Fibroblast of villous mesenchyme (primary cell): ENCODE measurements around the gene CACNA1C. TPM values are rescaled to one million over a fixed set of nuclear protein-coding genes. Genes with fewer than 3 reads are reported as not detected.
"Not testable (repeated sequence)": the region's sequence is repeated elsewhere in the genome, so short reads cannot be mapped to it uniquely, and the experiment has no call there.

ENCODE experiments used
- DNase-seq: peaks from one replicate; pipeline ENCODE4 v3.0.0-alpha.2; 2010; ENCODE audit warnings: low read depth
- H3K4me3 ChIP-seq: 2 replicates; pipeline ENCODE4 v1.5.1; 2011; ENCODE audit warnings: low read depth, mild to moderate bottlenecking, low read length
- total RNA-seq: library from RNA; depleted of rRNA; stranded (reverse); fragments of >200 nt; gene quantifications from 2 replicates; pipeline ENCODE4 v1.2.3, GENCODE V29; 2012
- TF ChIP-seq, protein P1 (sequence below): IDR thresholded peaks from 2 replicates; pipeline ENCODE4 v1.5.1; 2012; ENCODE audit warnings: low read depth, mild to moderate bottlenecking, low read length; ENCODE audit not compliant: insufficient read depth

Gene CACNA1C
- total RNA-seq, 1 donor = 11.7 TPM

DNA sequence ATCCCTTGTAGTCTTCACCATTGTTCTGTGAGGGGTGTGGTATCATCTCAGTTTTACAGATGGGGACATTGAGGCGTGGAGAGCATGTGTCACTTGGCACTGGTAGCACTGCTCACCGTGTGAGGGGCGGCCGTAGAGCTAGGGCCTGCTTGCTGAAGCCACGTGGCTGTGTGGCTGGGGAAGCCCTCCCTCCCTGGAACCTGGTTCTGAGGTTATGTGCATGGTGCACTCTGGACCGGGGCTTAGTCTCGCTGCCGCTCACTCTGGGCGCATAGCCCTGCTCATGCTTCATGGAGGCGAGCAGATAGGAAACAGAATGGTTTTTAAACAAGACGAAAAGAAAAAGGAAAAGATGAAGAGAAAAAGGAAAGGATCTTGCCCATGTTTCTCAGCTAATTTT is 46.1 kb downstream of the CACNA1C start:
- TF ChIP-seq, protein P1, sequence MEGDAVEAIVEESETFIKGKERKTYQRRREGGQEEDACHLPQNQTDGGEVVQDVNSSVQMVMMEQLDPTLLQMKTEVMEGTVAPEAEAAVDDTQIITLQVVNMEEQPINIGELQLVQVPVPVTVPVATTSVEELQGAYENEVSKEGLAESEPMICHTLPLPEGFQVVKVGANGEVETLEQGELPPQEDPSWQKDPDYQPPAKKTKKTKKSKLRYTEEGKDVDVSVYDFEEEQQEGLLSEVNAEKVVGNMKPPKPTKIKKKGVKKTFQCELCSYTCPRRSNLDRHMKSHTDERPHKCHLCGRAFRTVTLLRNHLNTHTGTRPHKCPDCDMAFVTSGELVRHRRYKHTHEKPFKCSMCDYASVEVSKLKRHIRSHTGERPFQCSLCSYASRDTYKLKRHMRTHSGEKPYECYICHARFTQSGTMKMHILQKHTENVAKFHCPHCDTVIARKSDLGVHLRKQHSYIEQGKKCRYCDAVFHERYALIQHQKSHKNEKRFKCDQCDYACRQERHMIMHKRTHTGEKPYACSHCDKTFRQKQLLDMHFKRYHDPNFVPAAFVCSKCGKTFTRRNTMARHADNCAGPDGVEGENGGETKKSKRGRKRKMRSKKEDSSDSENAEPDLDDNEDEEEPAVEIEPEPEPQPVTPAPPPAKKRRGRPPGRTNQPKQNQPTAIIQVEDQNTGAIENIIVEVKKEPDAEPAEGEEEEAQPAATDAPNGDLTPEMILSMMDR = no peak
- DNase-seq = no peak
- no peak overlapping the region for H3K4me3 ChIP-seq

- TF ChIP-seq, protein P1 = no peak
- H3K4me3 ChIP-seq = no peak overlapping the region
- no peak for DNase-seq
Observed at GRCh38 chr12:2099595-2099994, 46.8 kb downstream of the CACNA1C start.

- DNase-seq = no peak
- TF ChIP-seq, protein P1 = no peak
- no peak overlapping the region for H3K4me3 ChIP-seq
Observed at GRCh38 chr12:2101359-2101758, 48.6 kb downstream of the CACNA1C start.

- no peak overlapping the region for H3K4me3 ChIP-seq
- TF ChIP-seq, protein P1 = no peak
- no peak for DNase-seq
Observed at GRCh38 chr12:2101771-2102170, 49.0 kb downstream of the CACNA1C start.

- not testable (repeated sequence) for H3K4me3 ChIP-seq, DNase-seq
Observed at GRCh38 chr12:2102736-2103135, 49.9 kb downstream of the CACNA1C start.

DNA sequence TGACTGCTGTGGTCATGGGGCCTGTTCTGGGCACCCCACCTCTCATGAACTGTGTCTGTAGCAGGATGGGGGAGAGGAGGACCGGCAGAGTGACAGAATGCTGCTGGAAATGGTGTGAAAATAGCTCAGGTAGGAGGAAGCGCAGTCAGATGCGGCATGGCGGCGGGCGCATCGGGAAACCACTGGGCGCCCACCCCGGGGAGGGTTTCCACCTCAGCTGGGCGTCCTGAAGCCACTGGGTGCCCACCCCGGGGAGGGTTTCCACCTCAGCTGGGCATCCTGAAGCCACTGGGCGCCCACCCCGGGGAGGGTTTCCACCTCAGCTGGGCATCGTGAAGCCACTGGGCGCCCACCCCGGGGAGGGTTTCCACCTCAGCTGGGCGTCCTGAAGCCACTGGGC is 52.6 kb downstream of the CACNA1C start:
- DNase-seq, H3K4me3 ChIP-seq: not testable (repeated sequence)

DNA sequence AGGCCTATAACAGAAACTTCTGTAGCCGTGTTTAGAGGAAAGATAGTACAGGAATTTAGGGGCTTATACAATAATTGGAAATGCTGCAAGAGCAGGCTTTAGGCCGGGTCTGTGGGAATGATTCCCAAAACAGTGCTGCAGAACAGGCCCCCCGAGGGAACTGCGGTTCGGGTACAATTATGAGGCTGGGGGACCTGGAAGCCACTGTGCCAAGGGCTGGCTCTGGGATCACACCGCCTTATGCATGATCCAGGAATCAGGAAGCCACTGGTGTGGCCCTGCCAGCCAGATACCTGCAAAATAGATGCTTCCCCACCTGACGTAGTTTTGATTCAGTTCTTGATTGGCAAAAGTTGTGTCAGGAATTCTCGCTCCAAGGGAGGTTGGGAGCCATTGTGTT is 55.4 kb downstream of the CACNA1C start:
- TF ChIP-seq, protein P1 = no peak
- H3K4me3 ChIP-seq = no peak overlapping the region
- no peak for DNase-seq

- DNase-seq = no peak
- H3K4me3 ChIP-seq = no peak overlapping the region
- TF ChIP-seq, protein P1 = no peak
Observed at GRCh38 chr12:2108975-2109671, 56.3 kb downstream of the CACNA1C start.
